AG04449 (cell line): Measurements from ENCODE around the gene ZNF219.

Source experiments
- CTCF ChIA-PET: fragments of 350-600 bp; formaldehyde crosslinking; extraction: SDS; loops from one replicate; lab custom pipeline; 2021; ENCODE audit warnings: antibody characterized with exemption; lab: Yijun Ruan, JAX
- POLR2A ChIA-PET: fragments of 400-600, 350-600 bp; formaldehyde crosslinking; extraction: SDS; loops from one replicate; lab custom pipeline; 2020; ENCODE audit warnings: antibody characterized with exemption, inconsistent platforms; lab: Yijun Ruan, JAX
- DNase-seq: peaks from one replicate; pipeline ENCODE4 v3.0.0-alpha.2; 2010; ENCODE audit warnings: low read depth, low spot score
- H3K4me3 ChIP-seq: 2 replicates; pipeline ENCODE4 v1.5.1; 2011; ENCODE audit warnings: low read depth, mild to moderate bottlenecking, control low read depth, low read length
- TF ChIP-seq, protein P1 (sequence below): IDR thresholded peaks from one replicate; pipeline ENCODE4 v1.5.1; 2011; ENCODE audit warnings: mild to moderate bottlenecking, moderate library complexity, low read length, control low read depth, inconsistent platforms; ENCODE audit not compliant: insufficient read depth; ENCODE audit errors: missing control alignments

ZNF219 gene

GRCh38 chr14:21087294-21088091, 11.0 kb downstream of the ZNF219 start:
- peak; percentile 84 for DNase-seq
- ChIA-PET CTCF (interaction anchor here (1.3 to 12.7 kb wide), 11 partner anchors 9 to 90 kb away, joined by 4 to 163 read pairs (median 23); partner anchors contain the start of genes ARHGEF40, RNASE7, TMEM253 and ZNF219), POLR2A (interaction anchor here (0.7 to 3.5 kb wide), 5 partner anchors 8 to 73 kb away, joined by 3 to 42 read pairs (median 3); partner anchors contain the start of gene ARHGEF40)
- TF ChIP-seq, protein P1, sequence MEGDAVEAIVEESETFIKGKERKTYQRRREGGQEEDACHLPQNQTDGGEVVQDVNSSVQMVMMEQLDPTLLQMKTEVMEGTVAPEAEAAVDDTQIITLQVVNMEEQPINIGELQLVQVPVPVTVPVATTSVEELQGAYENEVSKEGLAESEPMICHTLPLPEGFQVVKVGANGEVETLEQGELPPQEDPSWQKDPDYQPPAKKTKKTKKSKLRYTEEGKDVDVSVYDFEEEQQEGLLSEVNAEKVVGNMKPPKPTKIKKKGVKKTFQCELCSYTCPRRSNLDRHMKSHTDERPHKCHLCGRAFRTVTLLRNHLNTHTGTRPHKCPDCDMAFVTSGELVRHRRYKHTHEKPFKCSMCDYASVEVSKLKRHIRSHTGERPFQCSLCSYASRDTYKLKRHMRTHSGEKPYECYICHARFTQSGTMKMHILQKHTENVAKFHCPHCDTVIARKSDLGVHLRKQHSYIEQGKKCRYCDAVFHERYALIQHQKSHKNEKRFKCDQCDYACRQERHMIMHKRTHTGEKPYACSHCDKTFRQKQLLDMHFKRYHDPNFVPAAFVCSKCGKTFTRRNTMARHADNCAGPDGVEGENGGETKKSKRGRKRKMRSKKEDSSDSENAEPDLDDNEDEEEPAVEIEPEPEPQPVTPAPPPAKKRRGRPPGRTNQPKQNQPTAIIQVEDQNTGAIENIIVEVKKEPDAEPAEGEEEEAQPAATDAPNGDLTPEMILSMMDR: no peak
- no peak overlapping the region for H3K4me3 ChIP-seq

DNA sequence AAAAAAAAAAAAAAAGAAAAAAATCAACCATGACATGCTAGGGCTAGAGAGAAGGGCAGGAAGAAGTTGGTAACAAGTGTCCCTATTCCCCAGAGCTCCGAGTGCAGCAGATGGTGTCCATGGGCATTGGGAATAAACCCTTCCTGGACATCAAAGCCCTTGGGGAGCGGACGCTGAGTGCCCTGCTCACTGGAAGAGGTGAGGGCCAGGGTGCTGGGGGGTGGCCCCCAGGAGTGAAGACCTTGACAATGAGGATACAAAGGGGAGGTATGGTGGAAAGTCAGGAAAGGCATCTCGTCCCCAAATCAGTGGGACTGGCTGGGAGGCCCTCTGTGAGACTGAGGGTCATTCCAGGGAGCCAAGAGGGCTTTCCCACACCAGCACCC, 11.6 kb downstream of the ZNF219 start:
- no peak for DNase-seq
- TF ChIP-seq, protein P1: no peak
- CTCF ChIA-PET: interaction anchor here (1.3 to 12.7 kb wide), 9 partner anchors 11 to 71 kb away, joined by 4 to 163 read pairs (median 23); partner anchors contain the start of genes ARHGEF40, RNASE7, TMEM253 and ZNF219
- H3K4me3 ChIP-seq: no peak overlapping the region
- POLR2A ChIA-PET: interaction anchor here (0.6 to 3.5 kb wide), 5 partner anchors 9 to 393 kb away, joined by 3 to 42 read pairs (median 3); partner anchors contain the start of gene ARHGEF40

DNA sequence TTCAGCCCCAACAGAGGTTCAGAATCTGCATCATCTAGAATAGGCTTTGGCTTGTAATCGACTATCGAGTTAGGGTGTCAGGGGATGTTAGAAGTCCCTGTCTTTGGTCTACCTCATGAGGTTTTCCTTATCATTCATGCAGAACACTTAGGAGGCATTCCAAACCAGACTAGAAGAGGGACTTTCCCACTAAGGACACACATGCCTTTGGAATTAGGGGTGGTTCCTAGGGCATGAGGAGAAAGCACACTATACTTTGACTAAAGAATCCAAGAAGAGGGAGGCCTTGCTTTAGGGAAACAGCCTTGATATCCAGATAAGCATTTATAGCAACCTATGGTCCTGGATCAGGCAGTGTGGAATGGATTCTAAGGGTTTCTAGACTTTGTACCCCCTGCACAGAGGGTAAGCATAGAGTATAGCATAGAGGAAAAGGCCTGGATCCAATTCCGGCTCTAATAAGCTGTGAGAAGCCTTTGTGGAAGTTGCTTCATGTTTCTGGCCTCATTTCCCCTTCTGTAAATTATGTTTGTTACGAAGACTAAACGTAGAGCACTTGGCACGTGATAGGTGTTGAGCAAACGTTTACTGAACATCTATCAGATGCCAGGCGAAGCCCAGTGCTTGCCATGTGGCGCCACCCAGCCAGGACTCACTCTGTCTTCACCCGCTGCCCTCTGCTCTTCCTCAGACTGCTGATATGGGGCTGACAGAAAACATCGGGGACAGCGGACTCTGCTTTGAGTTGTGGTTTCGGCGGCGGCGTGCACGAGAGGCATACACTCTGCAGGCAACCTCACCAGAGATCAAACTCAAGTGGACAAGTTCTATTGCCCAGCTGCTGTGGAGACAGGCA, 13.2 kb downstream of the ZNF219 start:
- ChIA-PET CTCF (interaction anchor here (1.0 to 12.7 kb wide), 10 partner anchors 8 to 114 kb away, joined by 3 to 163 read pairs (median 64); partner anchors contain the start of genes ARHGEF40, RNASE7 and TMEM253), POLR2A (interaction anchor here (3.5 kb wide), 1 partner anchor 14 kb away, joined by 42 read pairs; the partner anchor contains the start of gene ARHGEF40)
- DNase-seq: peak; percentile 72
- TF ChIP-seq, protein P1: no peak
- H3K4me3 ChIP-seq: no peak overlapping the region

GRCh38 chr14:21084396-21084795, 14.1 kb downstream of the ZNF219 start:
- no peak for DNase-seq
- POLR2A ChIA-PET: interaction anchor here (1.1 to 1.9 kb wide), 2 partner anchors 13 to 14 kb away, joined by 6 to 10 read pairs; partner anchors contain the start of gene ARHGEF40
- CTCF ChIA-PET: interaction anchor here (3.7 to 12.7 kb wide), 5 partner anchors 9 to 69 kb away, joined by 19 to 163 read pairs (median 93); partner anchors contain the start of gene ARHGEF40
- H3K4me3 ChIP-seq: no peak overlapping the region
- TF ChIP-seq, protein P1: no peak

DNA sequence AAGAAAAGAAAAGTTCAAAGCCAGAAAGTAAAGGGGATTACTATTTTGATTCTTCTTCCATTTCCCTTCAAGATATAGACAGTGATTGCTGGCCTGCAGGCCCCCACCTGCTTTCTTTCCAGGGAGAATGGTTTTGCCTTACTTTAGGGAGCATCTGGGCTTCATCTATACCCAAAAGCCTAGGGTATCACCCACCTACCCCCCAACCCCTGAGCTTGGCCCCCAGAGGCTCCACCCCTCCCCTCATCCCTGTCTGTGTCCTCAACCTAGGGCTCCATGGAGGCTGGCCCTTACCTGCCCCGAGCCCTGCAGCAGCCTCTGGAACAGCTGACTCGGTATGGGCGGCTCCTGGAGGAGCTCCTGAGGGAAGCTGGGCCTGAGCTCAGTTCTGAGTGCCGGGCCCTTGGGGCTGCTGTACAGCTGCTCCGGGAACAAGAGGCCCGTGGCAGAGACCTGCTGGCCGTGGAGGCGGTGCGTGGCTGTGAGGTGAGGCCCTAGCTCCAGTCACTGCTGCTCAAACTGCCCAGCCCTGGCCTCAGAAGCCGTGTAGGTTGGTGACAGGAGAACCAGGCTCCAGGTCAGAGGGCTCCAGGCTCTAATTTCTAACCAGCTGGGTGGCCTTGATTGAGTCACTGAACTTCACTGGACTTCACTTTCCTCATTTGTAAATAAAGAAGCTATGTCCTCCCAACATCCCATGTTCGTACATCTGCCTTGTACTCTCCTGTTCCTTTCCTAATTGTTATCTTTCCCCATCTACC, 14.7 kb downstream of the ZNF219 start:
- ChIA-PET CTCF (interaction anchor here (0.7 to 12.7 kb wide), 7 partner anchors 9 to 68 kb away, joined by 3 to 163 read pairs (median 44); partner anchors contain the start of gene ARHGEF40), POLR2A (interaction anchor here (0.5 to 1.9 kb wide), 3 partner anchors 13 to 353 kb away, joined by 3 to 10 read pairs (median 6); partner anchors contain the start of gene ARHGEF40)

More for the DNA sequence above, 14.7 kb downstream of the ZNF219 start:
- TF ChIP-seq, protein P1: no peak
- no peak for DNase-seq
- H3K4me3 ChIP-seq: no peak overlapping the region
